Dermis lymphatic vessel endothelial cell (primary cell): ENCODE results near the gene PANX3. TPM values are rescaled to one million over a fixed set of nuclear protein-coding genes. Genes with fewer than 3 reads are reported as not detected.

Experiments
- total RNA-seq: library from RNA; depleted of rRNA; stranded (reverse); fragments of >200 nt; gene quantifications from 2 replicates; pipeline ENCODE4 v1.2.1, GENCODE V29; 2014

PANX3 gene, protein sequence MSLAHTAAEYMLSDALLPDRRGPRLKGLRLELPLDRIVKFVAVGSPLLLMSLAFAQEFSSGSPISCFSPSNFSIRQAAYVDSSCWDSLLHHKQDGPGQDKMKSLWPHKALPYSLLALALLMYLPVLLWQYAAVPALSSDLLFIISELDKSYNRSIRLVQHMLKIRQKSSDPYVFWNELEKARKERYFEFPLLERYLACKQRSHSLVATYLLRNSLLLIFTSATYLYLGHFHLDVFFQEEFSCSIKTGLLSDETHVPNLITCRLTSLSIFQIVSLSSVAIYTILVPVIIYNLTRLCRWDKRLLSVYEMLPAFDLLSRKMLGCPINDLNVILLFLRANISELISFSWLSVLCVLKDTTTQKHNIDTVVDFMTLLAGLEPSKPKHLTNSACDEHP
- total RNA-seq = not detected in 2 replicates

DNA sequence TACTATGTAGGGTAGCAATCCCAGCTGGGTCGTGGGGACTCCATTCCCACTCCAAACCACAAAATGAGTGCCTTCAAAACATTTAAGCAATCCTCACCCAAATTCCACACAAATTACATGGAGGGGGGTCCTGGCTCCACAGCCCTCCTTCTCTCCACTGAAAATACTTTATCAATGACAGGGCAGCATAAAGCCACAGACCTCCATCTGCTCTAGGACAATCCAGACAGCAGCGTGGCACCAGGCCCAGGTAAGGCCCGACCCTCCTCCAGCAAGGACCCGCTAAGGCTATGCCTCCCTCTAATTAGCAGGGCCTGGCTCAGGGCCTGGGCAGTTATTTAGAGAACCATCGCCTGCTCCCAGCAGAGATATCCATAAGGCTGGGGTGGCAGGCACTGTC lies at the start of gene PANX3:
TSS of gene PANX3 (plus strand) at position 365 of the 400 bp plus-strand sequence. CDS start 129 bp downstream, outside the sequence.

GRCh38 chr11:124569697-124570096 lies 41.5 kb upstream of the PANX3 start, which contains the start of gene OR8A1:
OR8A1 (plus strand) TSS chr11:124569997; CDS start chr11:124570120, 123 bp downstream.

DNA sequence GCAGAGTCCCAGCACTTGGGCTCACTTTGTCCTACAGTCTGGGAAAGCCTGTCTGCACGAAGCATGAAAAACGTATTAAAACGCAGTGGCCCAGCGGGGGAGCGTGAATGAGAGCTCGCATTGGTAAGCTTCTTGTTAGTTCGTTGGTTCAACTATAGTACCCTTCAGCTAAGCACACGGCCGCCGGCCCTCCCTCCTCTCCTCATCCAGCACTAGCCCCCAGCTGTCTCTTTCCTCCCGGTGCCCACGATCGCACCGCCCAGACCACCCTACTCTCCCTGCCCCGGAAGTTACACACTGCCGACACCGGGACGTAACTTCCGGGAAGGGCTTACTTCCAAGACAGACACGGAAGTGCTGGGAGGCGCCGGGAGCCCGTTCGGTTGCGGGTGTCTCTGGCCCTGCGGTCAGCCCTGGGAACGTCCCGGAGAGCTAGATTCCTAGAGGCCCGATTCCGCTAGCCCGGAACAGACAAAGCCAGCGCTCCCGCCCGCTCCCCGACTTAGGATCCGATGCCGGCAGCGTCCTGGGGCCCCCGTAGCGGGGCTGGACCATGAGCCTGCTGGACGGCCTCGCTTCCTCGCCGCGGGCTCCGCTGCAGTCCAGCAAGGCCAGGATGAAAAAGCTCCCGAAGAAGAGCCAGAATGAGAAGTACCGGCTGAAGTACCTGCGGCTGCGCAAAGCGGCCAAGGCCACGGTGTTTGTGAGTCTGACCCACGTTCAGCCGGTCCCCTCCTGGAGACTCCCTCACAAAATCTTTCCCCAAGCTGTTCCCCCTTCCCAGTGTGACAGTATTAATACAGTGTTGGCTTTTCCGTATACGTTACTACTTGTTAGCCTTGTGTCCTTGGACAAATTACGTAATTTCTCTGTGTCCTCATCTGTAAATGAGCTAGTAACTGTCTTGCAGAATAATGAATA lies 11.6 kb downstream of the PANX3 start, which contains the start of gene TBRG1:
TSS of gene TBRG1 (plus strand) at position 334 of the 921 bp plus-strand sequence. CDS start at position 554, 220 bp downstream.

Other genes with a start within 250 kb of the PANX3 start
- not detected in 2 replicates for gene OR8B2, start 226.9 kb upstream of the PANX3 start, total RNA-seq
- not detected in 2 replicates for gene OR8B3, start 212.4 kb upstream of the PANX3 start, total RNA-seq
- not detected in 2 replicates for gene OR8B4, start 186.6 kb upstream of the PANX3 start, total RNA-seq
- not detected in 2 replicates for gene OR8B8, start 165.7 kb upstream of the PANX3 start, total RNA-seq
- gene OR8B12, start 67.8 kb upstream of the PANX3 start, total RNA-seq = not detected in 2 replicates
- not detected in 2 replicates for gene OR8A1, start 41.4 kb upstream of the PANX3 start, total RNA-seq
- 17.6 and 18.0 TPM in 2 replicates for gene TBRG1, start 11.4 kb downstream of the PANX3 start, total RNA-seq
- gene SIAE, start 62.3 kb downstream of the PANX3 start, total RNA-seq = 12.2 and 13.8 TPM in 2 replicates
- gene SPA17, start 62.5 kb downstream of the PANX3 start, total RNA-seq = 3.6 and 5.9 TPM in 2 replicates
- 0.11 and 0.17 TPM in 2 replicates for gene NRGN, start 128.5 kb downstream of the PANX3 start, total RNA-seq
- gene VSIG2, start 140.8 kb downstream of the PANX3 start, total RNA-seq = under 0.01 and 0.09 TPM in 2 replicates
- 9.3 and 15.8 TPM in 2 replicates for gene ESAM, start 150.9 kb downstream of the PANX3 start, total RNA-seq
- gene MSANTD2, start 189.0 kb downstream of the PANX3 start, total RNA-seq = 6.0 and 8.9 TPM in 2 replicates